Endothelial cell of umbilical vein (primary cell): ENCODE data around the gene SENP7.

ENCODE experiments used
- EZH2 ChIP-seq: IDR thresholded peaks from 2 replicates; pipeline ENCODE4 v1.6.1; 2012; ENCODE audit warnings: borderline replicate concordance, low read depth, mild to moderate bottlenecking, moderate library complexity, low read length, inconsistent platforms; ENCODE audit not compliant: severe bottlenecking
- JUN ChIP-seq: IDR thresholded peaks from 2 replicates; pipeline ENCODE4 v1.6.1; 2011; ENCODE audit warnings: borderline replicate concordance, low read depth; ENCODE audit not compliant: insufficient read length, insufficient read depth
- MYC ChIP-seq: IDR thresholded peaks from one replicate; pipeline ENCODE4 v1.6.1; 2011; ENCODE audit warnings: mild to moderate bottlenecking, low read depth, low read length
- POLR2A ChIP-seq: IDR thresholded peaks from 2 replicates; pipeline ENCODE4 v1.6.1; 2012; ENCODE audit warnings: low read depth, mild to moderate bottlenecking, control low read depth, low read length
- TF ChIP-seq, protein P1 (sequence below), 2 donors: IDR thresholded peaks; 1 replicate in 1 of 2; 2 replicates in 1 of 2; pipeline ENCODE4 v1.5.1; 2011; ENCODE audit warnings: low read length in 2 of 2, mild to moderate bottlenecking in 2 of 2, moderate library complexity in 2 of 2, control low read depth in 1 of 2, inconsistent platforms in 1 of 2, low read depth in 1 of 2; ENCODE audit not compliant: insufficient read depth in 1 of 2; ENCODE audit errors: extremely low read depth in 1 of 2
- TF ChIP-seq, protein P2 (sequence below): IDR thresholded peaks from 2 replicates; pipeline ENCODE4 v1.6.1; 2011; ENCODE audit not compliant: insufficient read depth, insufficient read length

DNA sequence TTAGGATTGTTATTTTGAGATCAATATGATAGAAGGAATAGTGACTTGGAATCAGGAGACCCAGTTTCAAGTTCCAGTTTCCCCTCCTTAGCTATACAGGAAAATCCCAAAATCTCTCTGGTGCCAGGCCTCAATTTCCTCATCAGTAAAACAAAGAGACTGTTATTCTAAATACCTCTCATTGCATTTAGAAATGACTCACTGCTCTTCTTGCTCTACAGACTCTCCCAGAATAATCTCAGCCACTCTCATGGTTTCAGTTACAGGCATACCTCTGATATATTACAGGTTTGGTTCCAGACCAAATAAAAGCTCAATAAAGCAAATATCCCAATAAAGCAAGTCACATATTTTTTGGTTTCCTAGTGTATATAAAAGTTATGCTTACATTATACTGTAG lies 221.0 kb downstream of the SENP7 start:
- TF ChIP-seq POLR2A, result no peak
- TF ChIP-seq MYC, result no peak
- TF ChIP-seq, protein P1, sequence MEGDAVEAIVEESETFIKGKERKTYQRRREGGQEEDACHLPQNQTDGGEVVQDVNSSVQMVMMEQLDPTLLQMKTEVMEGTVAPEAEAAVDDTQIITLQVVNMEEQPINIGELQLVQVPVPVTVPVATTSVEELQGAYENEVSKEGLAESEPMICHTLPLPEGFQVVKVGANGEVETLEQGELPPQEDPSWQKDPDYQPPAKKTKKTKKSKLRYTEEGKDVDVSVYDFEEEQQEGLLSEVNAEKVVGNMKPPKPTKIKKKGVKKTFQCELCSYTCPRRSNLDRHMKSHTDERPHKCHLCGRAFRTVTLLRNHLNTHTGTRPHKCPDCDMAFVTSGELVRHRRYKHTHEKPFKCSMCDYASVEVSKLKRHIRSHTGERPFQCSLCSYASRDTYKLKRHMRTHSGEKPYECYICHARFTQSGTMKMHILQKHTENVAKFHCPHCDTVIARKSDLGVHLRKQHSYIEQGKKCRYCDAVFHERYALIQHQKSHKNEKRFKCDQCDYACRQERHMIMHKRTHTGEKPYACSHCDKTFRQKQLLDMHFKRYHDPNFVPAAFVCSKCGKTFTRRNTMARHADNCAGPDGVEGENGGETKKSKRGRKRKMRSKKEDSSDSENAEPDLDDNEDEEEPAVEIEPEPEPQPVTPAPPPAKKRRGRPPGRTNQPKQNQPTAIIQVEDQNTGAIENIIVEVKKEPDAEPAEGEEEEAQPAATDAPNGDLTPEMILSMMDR (IDR thresholded peaks at IDR 0.05; ENCODE audit: extremely low read depth in 1 of 2, insufficient read depth in 1 of 2, low read depth in 1 of 2, low read length in 2 of 2), result no peak
- TF ChIP-seq EZH2, result no peak
- TF ChIP-seq, protein P2, sequence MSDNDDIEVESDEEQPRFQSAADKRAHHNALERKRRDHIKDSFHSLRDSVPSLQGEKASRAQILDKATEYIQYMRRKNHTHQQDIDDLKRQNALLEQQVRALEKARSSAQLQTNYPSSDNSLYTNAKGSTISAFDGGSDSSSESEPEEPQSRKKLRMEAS, result no peak
- no peak for TF ChIP-seq JUN
